H1 (cell line): ENCODE measurements around the gene LRRC41. TPM values are rescaled to one million over a fixed set of nuclear protein-coding genes. Genes with fewer than 3 reads are reported as not detected.

Experiments used
- CREB1 ChIP-seq: IDR thresholded peaks from 2 replicates; pipeline ENCODE4 v1.6.1; 2012; ENCODE audit warnings: inconsistent platforms
- EGR1 ChIP-seq: IDR thresholded peaks from 2 replicates; pipeline ENCODE4 v1.6.1; 2011; ENCODE audit warnings: low read depth, low read length, borderline replicate concordance
- HDAC2 ChIP-seq, 2 experiments: fragments of 300-600 bp in 1 of 2; sonication (generic) in 1 of 2; IDR thresholded peaks; 2 replicates each; pipeline ENCODE4 v1.6.1; 2011 to 2012; ENCODE audit warnings: low read depth in 2 of 2, low read length in 2 of 2, mild to moderate bottlenecking in 2 of 2, moderate library complexity in 2 of 2, borderline replicate concordance in 1 of 2, inconsistent platforms in 1 of 2
- NANOG ChIP-seq: IDR thresholded peaks from 2 replicates; pipeline ENCODE4 v1.6.1; 2011; ENCODE audit warnings: low read length, low read depth, mild to moderate bottlenecking, inconsistent platforms; ENCODE audit not compliant: insufficient read depth, poor library complexity, severe bottlenecking
- SUZ12 ChIP-seq: fragments of 200-600 bp; sonication (generic); IDR thresholded peaks from 2 replicates; pipeline ENCODE4 v1.6.1; 2012; ENCODE audit warnings: mild to moderate bottlenecking, inconsistent platforms, low read length, moderate library complexity, mixed read lengths
- TCF12 ChIP-seq: IDR thresholded peaks from 2 replicates; pipeline ENCODE4 v1.6.1; 2011; ENCODE audit warnings: low read depth, mild to moderate bottlenecking, low read length
- ZNF274 ChIP-seq: IDR thresholded peaks from 2 replicates; pipeline ENCODE4 v1.7.0; 2012; ENCODE audit warnings: low read length, borderline replicate concordance; ENCODE audit errors: extremely low read depth
- polyA plus RNA-seq, 7 experiments: library from polyadenylated mRNA; depleted of rRNA in 3 of 7; stranded (reverse) in 5 of 7; unstranded in 2 of 7; fragments of >200 nt in 5 of 7; fragments of 200-250 nt in 2 of 7; gene quantifications; 1 replicate in 5 of 7; 2 replicates in 1 of 7; 4 replicates in 1 of 7; pipeline versions ENCODE4 v1.2.1 to v1.2.3, GENCODE V29; 2011 to 2013; ENCODE audit warnings: missing spikeins in 2 of 7, mixed read lengths in 2 of 7
- total RNA-seq: library from RNA; stranded (reverse); fragmentation: NEBNext Ultra II Directional; extraction: Animal tissue kit (Norgen Biotek cat#: 25700); gene quantifications from 2 replicates; pipeline ENCODE4 v1.2.1, GENCODE V29; 2021
- TF ChIP-seq, protein P1 (sequence below): fragments of 300-600 bp; sonication (generic); IDR thresholded peaks from 2 replicates; pipeline ENCODE4 v1.7.1; 2012; ENCODE audit warnings: low read length, moderate library complexity, mild to moderate bottlenecking, inconsistent platforms; ENCODE audit not compliant: insufficient replicate concordance
- TF ChIP-seq, protein P2 (sequence below): IDR thresholded peaks from 2 replicates; pipeline ENCODE4 v1.6.1; 2011; ENCODE audit warnings: low read depth, mild to moderate bottlenecking, low read length; ENCODE audit not compliant: insufficient read depth
- TF ChIP-seq, protein P3 (sequence below): IDR thresholded peaks from 2 replicates; pipeline ENCODE4 v1.6.1; 2012; ENCODE audit warnings: inconsistent platforms

Gene LRRC41
- total and polyA plus RNA-seq, 2 of the 8 experiments (the other 6 are each of a cell fraction or from before 2014, with no cell fraction given): 36.8 to 51.2 TPM

DNA sequence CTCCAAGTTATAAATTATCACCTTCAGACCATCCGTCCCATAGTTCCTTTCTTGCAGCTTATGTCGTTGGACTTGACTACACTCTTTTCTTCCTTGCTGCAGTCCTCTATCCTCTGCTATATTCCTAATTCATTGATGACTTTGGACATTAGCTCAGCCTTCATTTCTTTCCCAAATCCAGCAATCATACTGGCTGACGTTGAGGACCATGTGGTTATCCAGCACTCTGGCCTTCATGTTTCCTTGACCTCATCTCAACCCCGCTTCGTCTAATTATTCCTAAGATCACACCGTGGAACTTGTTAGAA lies 28.4 kb downstream of the LRRC41 start (continued):
- TF ChIP-seq, protein P1, sequence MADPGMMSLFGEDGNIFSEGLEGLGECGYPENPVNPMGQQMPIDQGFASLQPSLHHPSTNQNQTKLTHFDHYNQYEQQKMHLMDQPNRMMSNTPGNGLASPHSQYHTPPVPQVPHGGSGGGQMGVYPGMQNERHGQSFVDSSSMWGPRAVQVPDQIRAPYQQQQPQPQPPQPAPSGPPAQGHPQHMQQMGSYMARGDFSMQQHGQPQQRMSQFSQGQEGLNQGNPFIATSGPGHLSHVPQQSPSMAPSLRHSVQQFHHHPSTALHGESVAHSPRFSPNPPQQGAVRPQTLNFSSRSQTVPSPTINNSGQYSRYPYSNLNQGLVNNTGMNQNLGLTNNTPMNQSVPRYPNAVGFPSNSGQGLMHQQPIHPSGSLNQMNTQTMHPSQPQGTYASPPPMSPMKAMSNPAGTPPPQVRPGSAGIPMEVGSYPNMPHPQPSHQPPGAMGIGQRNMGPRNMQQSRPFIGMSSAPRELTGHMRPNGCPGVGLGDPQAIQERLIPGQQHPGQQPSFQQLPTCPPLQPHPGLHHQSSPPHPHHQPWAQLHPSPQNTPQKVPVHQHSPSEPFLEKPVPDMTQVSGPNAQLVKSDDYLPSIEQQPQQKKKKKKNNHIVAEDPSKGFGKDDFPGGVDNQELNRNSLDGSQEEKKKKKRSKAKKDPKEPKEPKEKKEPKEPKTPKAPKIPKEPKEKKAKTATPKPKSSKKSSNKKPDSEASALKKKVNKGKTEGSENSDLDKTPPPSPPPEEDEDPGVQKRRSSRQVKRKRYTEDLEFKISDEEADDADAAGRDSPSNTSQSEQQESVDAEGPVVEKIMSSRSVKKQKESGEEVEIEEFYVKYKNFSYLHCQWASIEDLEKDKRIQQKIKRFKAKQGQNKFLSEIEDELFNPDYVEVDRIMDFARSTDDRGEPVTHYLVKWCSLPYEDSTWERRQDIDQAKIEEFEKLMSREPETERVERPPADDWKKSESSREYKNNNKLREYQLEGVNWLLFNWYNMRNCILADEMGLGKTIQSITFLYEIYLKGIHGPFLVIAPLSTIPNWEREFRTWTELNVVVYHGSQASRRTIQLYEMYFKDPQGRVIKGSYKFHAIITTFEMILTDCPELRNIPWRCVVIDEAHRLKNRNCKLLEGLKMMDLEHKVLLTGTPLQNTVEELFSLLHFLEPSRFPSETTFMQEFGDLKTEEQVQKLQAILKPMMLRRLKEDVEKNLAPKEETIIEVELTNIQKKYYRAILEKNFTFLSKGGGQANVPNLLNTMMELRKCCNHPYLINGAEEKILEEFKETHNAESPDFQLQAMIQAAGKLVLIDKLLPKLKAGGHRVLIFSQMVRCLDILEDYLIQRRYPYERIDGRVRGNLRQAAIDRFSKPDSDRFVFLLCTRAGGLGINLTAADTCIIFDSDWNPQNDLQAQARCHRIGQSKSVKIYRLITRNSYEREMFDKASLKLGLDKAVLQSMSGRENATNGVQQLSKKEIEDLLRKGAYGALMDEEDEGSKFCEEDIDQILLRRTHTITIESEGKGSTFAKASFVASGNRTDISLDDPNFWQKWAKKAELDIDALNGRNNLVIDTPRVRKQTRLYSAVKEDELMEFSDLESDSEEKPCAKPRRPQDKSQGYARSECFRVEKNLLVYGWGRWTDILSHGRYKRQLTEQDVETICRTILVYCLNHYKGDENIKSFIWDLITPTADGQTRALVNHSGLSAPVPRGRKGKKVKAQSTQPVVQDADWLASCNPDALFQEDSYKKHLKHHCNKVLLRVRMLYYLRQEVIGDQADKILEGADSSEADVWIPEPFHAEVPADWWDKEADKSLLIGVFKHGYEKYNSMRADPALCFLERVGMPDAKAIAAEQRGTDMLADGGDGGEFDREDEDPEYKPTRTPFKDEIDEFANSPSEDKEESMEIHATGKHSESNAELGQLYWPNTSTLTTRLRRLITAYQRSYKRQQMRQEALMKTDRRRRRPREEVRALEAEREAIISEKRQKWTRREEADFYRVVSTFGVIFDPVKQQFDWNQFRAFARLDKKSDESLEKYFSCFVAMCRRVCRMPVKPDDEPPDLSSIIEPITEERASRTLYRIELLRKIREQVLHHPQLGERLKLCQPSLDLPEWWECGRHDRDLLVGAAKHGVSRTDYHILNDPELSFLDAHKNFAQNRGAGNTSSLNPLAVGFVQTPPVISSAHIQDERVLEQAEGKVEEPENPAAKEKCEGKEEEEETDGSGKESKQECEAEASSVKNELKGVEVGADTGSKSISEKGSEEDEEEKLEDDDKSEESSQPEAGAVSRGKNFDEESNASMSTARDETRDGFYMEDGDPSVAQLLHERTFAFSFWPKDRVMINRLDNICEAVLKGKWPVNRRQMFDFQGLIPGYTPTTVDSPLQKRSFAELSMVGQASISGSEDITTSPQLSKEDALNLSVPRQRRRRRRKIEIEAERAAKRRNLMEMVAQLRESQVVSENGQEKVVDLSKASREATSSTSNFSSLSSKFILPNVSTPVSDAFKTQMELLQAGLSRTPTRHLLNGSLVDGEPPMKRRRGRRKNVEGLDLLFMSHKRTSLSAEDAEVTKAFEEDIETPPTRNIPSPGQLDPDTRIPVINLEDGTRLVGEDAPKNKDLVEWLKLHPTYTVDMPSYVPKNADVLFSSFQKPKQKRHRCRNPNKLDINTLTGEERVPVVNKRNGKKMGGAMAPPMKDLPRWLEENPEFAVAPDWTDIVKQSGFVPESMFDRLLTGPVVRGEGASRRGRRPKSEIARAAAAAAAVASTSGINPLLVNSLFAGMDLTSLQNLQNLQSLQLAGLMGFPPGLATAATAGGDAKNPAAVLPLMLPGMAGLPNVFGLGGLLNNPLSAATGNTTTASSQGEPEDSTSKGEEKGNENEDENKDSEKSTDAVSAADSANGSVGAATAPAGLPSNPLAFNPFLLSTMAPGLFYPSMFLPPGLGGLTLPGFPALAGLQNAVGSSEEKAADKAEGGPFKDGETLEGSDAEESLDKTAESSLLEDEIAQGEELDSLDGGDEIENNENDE: no peak
- no peak for TF ChIP-seq SUZ12
- no peak for TF ChIP-seq NANOG
- TF ChIP-seq, protein P2, sequence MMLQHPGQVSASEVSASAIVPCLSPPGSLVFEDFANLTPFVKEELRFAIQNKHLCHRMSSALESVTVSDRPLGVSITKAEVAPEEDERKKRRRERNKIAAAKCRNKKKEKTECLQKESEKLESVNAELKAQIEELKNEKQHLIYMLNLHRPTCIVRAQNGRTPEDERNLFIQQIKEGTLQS: no peak
- TF ChIP-seq HDAC2 (IDR thresholded peaks at IDR 0.05; ENCODE audit: borderline replicate concordance in 1 of 2, low read depth in 2 of 2, low read length in 2 of 2): no peak
- no peak for TF ChIP-seq TCF12
- TF ChIP-seq EGR1: no peak
- no peak for TF ChIP-seq CREB1
- TF ChIP-seq ZNF274: no peak
- TF ChIP-seq, protein P3, sequence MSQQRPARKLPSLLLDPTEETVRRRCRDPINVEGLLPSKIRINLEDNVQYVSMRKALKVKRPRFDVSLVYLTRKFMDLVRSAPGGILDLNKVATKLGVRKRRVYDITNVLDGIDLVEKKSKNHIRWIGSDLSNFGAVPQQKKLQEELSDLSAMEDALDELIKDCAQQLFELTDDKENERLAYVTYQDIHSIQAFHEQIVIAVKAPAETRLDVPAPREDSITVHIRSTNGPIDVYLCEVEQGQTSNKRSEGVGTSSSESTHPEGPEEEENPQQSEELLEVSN: no peak
